SU-DHL-6 (cell line): ENCODE results near the gene UPB1.

ENCODE experiments used
- H2AFZ ChIP-seq: fragments of 200-600 bp; sonication (generic); 2 replicates; pipeline ENCODE4 v1.6.1; 2014; ENCODE audit warnings: low read depth, mild to moderate bottlenecking, moderate library complexity, mixed read lengths, antibody characterized with exemption, low read length; ENCODE audit not compliant: severe bottlenecking
- H3F3A ChIP-seq: fragments of 200-600 bp; shearing (Covaris generic); 2 replicates; pipeline ENCODE4 v1.6.0; 2016; ENCODE audit warnings: antibody characterized with exemption, mild to moderate bottlenecking; ENCODE audit not compliant: insufficient read depth
- H3K27ac ChIP-seq: fragments of 200-600 bp; sonication (generic); 2 replicates; pipeline ENCODE4 v1.5.1; 2016; ENCODE audit warnings: low read depth, mild to moderate bottlenecking, low read length, moderate library complexity, mixed read lengths
- H3K27me3 ChIP-seq: fragments of 200-600 bp; sonication (generic), shearing (Covaris generic); 2 replicates; pipeline ENCODE4 v1.6.0; 2014; ENCODE audit warnings: mild to moderate bottlenecking, low read length
- H3K36me3 ChIP-seq: fragments of 200-600 bp; sonication (generic); 2 replicates; pipeline ENCODE4 v1.6.1; 2014; ENCODE audit warnings: mild to moderate bottlenecking, low read length, mixed read lengths
- H3K4me2 ChIP-seq: fragments of 300-600, 200-600 bp; shearing (Covaris generic), sonication (generic); 2 replicates; pipeline ENCODE4 v1.6.0; 2014; ENCODE audit warnings: low read length, low read depth, mild to moderate bottlenecking; ENCODE audit not compliant: poor library complexity, severe bottlenecking
- H3K4me3 ChIP-seq: fragments of 200-600 bp; sonication (generic); 2 replicates; pipeline ENCODE4 v1.5.1; 2014; ENCODE audit warnings: antibody characterized with exemption, low read length, mild to moderate bottlenecking, mixed read lengths; ENCODE audit not compliant: insufficient read depth, poor library complexity, severe bottlenecking
- H3K79me2 ChIP-seq: fragments of 200-600 bp; sonication (generic); 2 replicates; pipeline ENCODE4 v1.6.1; 2014; ENCODE audit warnings: mild to moderate bottlenecking, low read length, moderate library complexity; ENCODE audit not compliant: insufficient read depth
- H3K9ac ChIP-seq: fragments of 200-600 bp; sonication (generic); 2 replicates; pipeline ENCODE4 v1.7.0; 2014; ENCODE audit warnings: mild to moderate bottlenecking, low read length
- H3K9me2 ChIP-seq: fragments of 200-600 bp; sonication (generic); replicated peaks from 2 replicates; pipeline ENCODE4 v1.6.1; 2014; ENCODE audit warnings: low read length; ENCODE audit not compliant: insufficient read depth
- H3K9me3 ChIP-seq: fragments of 200-600 bp; sonication (generic); 2 replicates; pipeline ENCODE4 v1.6.1; 2014; ENCODE audit warnings: low read length, mixed read lengths; ENCODE audit not compliant: insufficient read depth
- H4K20me1 ChIP-seq: fragments of 200-600 bp; sonication (generic); 2 replicates; pipeline ENCODE4 v1.6.1; 2014; ENCODE audit warnings: low read depth, mild to moderate bottlenecking, antibody characterized with exemption, low read length, moderate library complexity, mixed read lengths
- CTCF ChIP-seq: fragments of 200-600 bp; sonication (generic); IDR thresholded peaks from one replicate; pipeline ENCODE4 v1.5.1; 2017; ENCODE audit warnings: antibody characterized with exemption, mild to moderate bottlenecking, low read length, moderate library complexity; ENCODE audit not compliant: insufficient read depth, poor library complexity, severe bottlenecking
- EZH2phosphoT487 ChIP-seq: fragments of 200-600 bp; sonication (generic), shearing (Covaris generic); conservative IDR thresholded peaks from 2 replicates; pipeline ENCODE4 v1.6.1; 2018; ENCODE audit warnings: mild to moderate bottlenecking, antibody characterized with exemption, low read length, moderate library complexity, mixed read lengths

The UPB1 gene

GRCh38 chr22:24494528-24495364 lies at the start of gene UPB1:
Gene UPB1, plus strand, starts transcription at chr22:24495332. Its CDS starts 72 bp downstream, at chr22:24495404.
- Histone ChIP-seq H3K27me3 (no peaks in the 10 kb centered on the region), H2AFZ (no peak within 1 kb of the TSS), H3K27ac (no peak within 1 kb of the TSS), H3K9me3 (no peaks in the 10 kb centered on the region), H3K4me2 (no peak within 1 kb of the TSS), H4K20me1 (no peaks in the 10 kb centered on the region), H3K36me3 (no peaks in the 10 kb centered on the region), H3K9me2 (no peaks in the 10 kb centered on the region), H3F3A (no peaks in the 10 kb centered on the region), H3K9ac (no peak within 1 kb of the TSS), H3K79me2 (no peaks in the 10 kb centered on the region), H3K4me3 (no peak within 1 kb of the TSS)
- TF ChIP-seq EZH2phosphoT487: no peak
- no peak for TF ChIP-seq CTCF

GRCh38 chr22:24445481-24446259 lies 49.5 kb upstream of the UPB1 start:
- no peaks in the 10 kb centered on the region for H4K20me1 ChIP-seq
- H3K4me3 ChIP-seq: no peak overlapping the region
- H3K9me3 ChIP-seq: no peaks in the 10 kb centered on the region
- no peaks in the 10 kb centered on the region for H3K27me3 ChIP-seq
- H3K9me2 ChIP-seq: no peaks in the 10 kb centered on the region
- H3K79me2 ChIP-seq: no peaks in the 10 kb centered on the region
- no peak overlapping the region for H2AFZ ChIP-seq
- no peak overlapping the region for H3K27ac ChIP-seq
- H3F3A ChIP-seq: no peaks in the 10 kb centered on the region
- no peaks in the 10 kb centered on the region for H3K36me3 ChIP-seq
- H3K9ac ChIP-seq: no peak overlapping the region
- no peak overlapping the region for H3K4me2 ChIP-seq
- TF ChIP-seq EZH2phosphoT487 (no peak), CTCF (no peak)

GRCh38 chr22:24446260-24446611 lies 48.9 kb upstream of the UPB1 start:
- no peak overlapping the region for H3K27ac ChIP-seq
- H3K4me3 ChIP-seq: no peak overlapping the region
- no peaks in the 10 kb centered on the region for H3K36me3 ChIP-seq
- no peak overlapping the region for H2AFZ ChIP-seq
- H3K9ac ChIP-seq: no peak overlapping the region
- no peaks in the 10 kb centered on the region for H4K20me1 ChIP-seq
- no peaks in the 10 kb centered on the region for H3K79me2 ChIP-seq
- no peaks in the 10 kb centered on the region for H3F3A ChIP-seq
- H3K4me2 ChIP-seq: no peak overlapping the region
- H3K27me3 ChIP-seq: no peaks in the 10 kb centered on the region
- TF ChIP-seq EZH2phosphoT487 (no peak), CTCF (no peak)
- no peaks in the 10 kb centered on the region for H3K9me2 ChIP-seq
- no peaks in the 10 kb centered on the region for H3K9me3 ChIP-seq
